Jurkat, Clone E6-1 (cell line): Measurements from ENCODE around the gene BMP4. TPM values are rescaled to one million over a fixed set of nuclear protein-coding genes. Genes with fewer than 3 reads are reported as not detected.
A peak's percentile ranks its signal among the peaks of the same experiment; 100 is the strongest.
"Not testable (repeated sequence)": the region's sequence is repeated elsewhere in the genome, so short reads cannot be mapped to it uniquely, and the experiment has no call there.

Source experiments
- DNase-seq: peaks from one replicate; pipeline ENCODE4 v3.0.0-alpha.2; 2011; ENCODE audit warnings: low read depth, low spot score
- H3K4me3 ChIP-seq: 2 replicates; pipeline ENCODE4 v1.5.1; 2011; ENCODE audit warnings: mild to moderate bottlenecking, low read length, control low read depth, moderate library complexity
- polyA plus RNA-seq: library from polyadenylated mRNA; unstranded; fragments of >200 nt; gene quantifications from one replicate; pipeline ENCODE4 v1.2.1, GENCODE V29; 2012; ENCODE audit warnings: missing spikeins; ENCODE audit not compliant: insufficient read length, insufficient read depth

The BMP4 gene
- 6.8 TPM for polyA plus RNA-seq

GRCh38 chr14:53956427-53957201 is at the start of gene BMP4:
BMP4 (minus strand) TSS chr14:53956825; CDS start chr14:53952222, 4,603 bp downstream.
- DNase-seq, result peak; percentile 79
- H3K4me3 ChIP-seq, result peak within 1 kb of the TSS; percentile 74

DNA sequence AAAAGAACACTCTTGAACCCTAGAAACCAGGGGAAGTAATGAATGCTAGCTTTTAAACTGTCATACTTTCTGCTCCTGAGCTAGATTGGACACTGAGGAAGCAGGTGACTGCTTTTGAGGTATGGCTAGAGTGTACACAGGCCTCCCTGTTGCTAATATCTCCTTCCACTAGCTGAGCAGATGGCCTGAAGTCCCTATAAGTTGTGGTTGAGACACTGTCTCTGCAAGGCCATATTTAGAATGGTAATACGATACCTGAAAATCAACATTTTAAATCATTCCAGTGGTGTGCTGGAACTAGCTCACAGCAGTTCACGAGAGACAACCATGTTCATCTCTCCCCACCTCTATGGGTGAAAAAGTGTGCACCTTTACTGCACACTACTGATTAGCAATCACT is 46.4 kb upstream of the BMP4 start:
- no peak overlapping the region for H3K4me3 ChIP-seq
- DNase-seq, result no peak

DNA sequence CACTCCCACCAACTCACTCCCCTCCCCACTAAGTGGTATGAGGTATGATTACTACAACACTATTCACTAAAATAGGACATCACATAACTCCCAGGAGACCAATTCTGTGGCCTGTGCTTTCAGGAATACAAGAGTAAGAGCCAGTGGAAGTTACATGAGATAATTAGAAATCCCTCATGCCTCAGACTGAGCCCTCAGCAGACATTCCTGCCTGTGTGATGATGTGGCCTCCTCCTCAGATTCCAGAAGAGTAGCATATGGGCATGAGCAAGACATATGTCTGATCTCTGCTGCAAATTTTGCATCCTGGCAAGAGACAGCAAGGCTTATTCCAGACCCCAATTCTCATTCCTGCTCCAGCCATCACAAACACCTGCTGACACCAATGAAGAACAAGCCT is 46.0 kb upstream of the BMP4 start:
- DNase-seq, result no peak
- H3K4me3 ChIP-seq, result no peak overlapping the region

DNA sequence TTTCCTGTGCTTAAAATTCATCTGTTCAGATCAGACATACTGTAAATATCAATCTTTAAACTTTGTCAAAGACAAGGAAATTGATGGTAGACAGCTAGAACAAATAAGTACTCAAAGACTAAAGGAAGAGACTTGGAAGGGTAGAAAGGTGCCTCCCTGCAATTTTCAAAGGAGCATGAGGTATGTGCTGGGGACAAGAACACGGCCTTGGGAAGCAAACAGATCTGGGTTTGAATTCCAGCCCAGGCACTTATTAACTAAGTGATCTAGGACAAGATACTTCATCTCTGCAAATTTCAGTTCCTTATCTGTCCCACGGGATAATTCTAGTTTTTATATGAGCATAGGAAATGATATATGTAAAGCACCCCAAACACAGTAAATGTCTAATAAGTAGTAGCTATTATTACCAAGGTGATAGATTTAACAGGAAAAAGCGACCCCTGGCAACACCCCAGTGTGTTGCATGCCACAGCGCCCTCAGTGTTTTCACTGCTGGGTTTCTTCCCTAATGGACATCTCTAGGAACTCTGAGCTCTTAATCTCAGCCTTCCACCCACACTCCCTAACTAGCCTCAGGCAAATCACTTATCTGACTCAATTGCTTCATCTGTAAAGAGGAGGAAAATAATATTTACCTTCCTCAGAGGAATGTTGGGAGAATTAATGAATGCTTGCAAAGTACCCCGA is 44.7 kb upstream of the BMP4 start:
- no peak for DNase-seq
- no peak overlapping the region for H3K4me3 ChIP-seq

GRCh38 chr14:54000341-54000811 is 43.8 kb upstream of the BMP4 start:
- H3K4me3 ChIP-seq, result no peak overlapping the region
- DNase-seq, result no peak

- no peak overlapping the region for H3K4me3 ChIP-seq
- DNase-seq, result no peak
These were observed 42.5 kb upstream of the BMP4 start for GRCh38 chr14:53999061-53999488.

DNA sequence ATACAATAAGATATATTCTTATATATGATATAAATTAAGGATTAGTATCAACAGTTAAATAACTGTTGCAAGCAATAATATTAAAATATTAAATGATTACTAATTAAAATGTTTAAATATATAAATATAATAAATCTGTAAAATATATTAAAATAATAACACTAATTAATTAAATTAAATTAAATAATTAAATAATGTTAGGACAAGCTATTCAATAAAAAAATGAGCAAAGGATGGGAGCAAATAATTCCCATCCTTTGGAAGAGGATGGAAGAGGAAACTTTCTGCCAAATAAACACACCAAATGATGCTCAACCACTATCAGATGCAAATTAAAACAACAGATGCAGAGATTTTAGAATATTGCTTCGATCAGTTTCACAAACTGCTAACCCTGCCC is 39.4 kb upstream of the BMP4 start:
- DNase-seq, result no peak
- no peak overlapping the region for H3K4me3 ChIP-seq

GRCh38 chr14:53993920-53994607 is 37.4 kb upstream of the BMP4 start:
- H3K4me3 ChIP-seq, result no peak overlapping the region
- no peak for DNase-seq

GRCh38 chr14:53990978-53991377 is 34.4 kb upstream of the BMP4 start:
- no peak overlapping the region for H3K4me3 ChIP-seq
- DNase-seq, result no peak

- H3K4me3 ChIP-seq, result not testable (repeated sequence)
These were observed 30.1 kb upstream of the BMP4 start for GRCh38 chr14:53986718-53987117.

DNA sequence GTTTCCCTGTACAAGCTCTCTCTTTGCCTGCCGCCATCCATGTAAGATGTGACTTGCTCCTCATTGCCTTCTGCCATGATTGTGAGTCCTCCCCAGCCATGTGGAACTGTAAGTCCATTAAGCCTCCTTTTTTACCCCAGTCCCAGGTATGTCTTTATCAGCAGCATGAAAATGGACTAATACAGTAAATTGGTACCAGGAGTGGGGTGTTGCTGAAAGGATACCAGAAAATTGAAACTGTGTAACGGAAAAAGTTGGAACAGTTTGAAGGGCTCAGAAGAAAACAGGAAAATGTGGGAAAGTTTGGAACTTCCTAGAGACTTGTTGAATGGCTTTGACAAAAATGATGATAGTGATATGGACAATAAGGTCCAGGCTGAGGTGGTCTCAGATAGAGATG is 28.3 kb upstream of the BMP4 start:
- not testable (repeated sequence) for DNase-seq, H3K4me3 ChIP-seq

More at GRCh38 chr14:53986718-53987117, 30.1 kb upstream of the BMP4 start:
- not testable (repeated sequence) for DNase-seq

DNA sequence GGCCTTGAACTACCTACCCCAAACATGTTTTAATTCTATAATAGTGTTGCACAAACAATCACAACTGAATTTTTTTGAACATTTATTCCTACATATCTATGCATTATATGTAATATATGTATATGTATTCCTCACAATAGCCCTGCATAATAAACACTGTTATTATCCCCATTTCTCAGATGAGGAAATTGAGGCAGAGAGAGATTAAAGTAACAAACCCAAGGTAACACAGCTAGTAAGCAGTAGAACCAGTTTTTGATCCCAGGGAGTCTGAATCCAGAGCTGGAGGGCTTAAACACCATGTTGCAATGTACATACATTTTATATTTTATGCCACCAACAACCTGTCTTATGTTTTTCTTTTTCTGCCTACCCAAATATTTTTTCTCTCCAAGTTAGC is 26.5 kb upstream of the BMP4 start:
- H3K4me3 ChIP-seq, result no peak overlapping the region
- no peak for DNase-seq

- H3K4me3 ChIP-seq, result no peak overlapping the region
- DNase-seq, result no peak
These were observed 25.9 kb upstream of the BMP4 start for GRCh38 chr14:53982546-53982945.

GRCh38 chr14:53979747-53980642 is 23.4 kb upstream of the BMP4 start:
- H3K4me3 ChIP-seq, result no peak overlapping the region
- no peak for DNase-seq

- H3K4me3 ChIP-seq, result no peak overlapping the region
- DNase-seq, result no peak
These were observed 22.6 kb upstream of the BMP4 start for GRCh38 chr14:53979113-53979681.

GRCh38 chr14:53978194-53978593 is 21.6 kb upstream of the BMP4 start:
- no peak for DNase-seq
- no peak overlapping the region for H3K4me3 ChIP-seq

- no peak for DNase-seq
- H3K4me3 ChIP-seq, result no peak overlapping the region
These were observed 18.8 kb upstream of the BMP4 start for GRCh38 chr14:53975444-53975843.

- DNase-seq, result no peak
- no peak overlapping the region for H3K4me3 ChIP-seq
These were observed 14.9 kb upstream of the BMP4 start for GRCh38 chr14:53971521-53971920.

DNA sequence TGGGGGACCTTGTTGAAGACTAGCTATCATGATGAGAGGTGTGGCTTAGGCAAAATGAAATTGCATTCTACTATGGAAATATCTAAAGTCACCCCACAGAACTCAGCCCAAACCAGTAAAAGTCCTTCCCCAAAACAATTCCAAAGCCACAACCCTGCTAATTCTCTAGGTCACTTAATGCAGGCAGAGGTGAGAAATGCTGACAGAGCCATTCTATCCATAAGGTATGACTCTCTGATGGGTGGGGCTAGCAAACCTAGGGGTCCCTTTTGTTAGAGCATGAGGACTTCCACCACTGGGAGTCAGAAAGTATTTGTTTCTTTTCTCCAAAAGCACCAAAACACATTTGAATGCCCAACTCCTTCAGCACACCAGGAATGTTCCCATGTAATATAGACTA is 12.7 kb upstream of the BMP4 start:
- no peak overlapping the region for H3K4me3 ChIP-seq
- no peak for DNase-seq
